Measurements from ENCODE around the gene JOSD2. TPM values are rescaled to one million over a fixed set of nuclear protein-coding genes. Genes with fewer than 3 reads are reported as not detected.

Gene JOSD2
- total RNA-seq, 2 donors from 2014 or later = 11.6 to 34.7 TPM

DNA sequence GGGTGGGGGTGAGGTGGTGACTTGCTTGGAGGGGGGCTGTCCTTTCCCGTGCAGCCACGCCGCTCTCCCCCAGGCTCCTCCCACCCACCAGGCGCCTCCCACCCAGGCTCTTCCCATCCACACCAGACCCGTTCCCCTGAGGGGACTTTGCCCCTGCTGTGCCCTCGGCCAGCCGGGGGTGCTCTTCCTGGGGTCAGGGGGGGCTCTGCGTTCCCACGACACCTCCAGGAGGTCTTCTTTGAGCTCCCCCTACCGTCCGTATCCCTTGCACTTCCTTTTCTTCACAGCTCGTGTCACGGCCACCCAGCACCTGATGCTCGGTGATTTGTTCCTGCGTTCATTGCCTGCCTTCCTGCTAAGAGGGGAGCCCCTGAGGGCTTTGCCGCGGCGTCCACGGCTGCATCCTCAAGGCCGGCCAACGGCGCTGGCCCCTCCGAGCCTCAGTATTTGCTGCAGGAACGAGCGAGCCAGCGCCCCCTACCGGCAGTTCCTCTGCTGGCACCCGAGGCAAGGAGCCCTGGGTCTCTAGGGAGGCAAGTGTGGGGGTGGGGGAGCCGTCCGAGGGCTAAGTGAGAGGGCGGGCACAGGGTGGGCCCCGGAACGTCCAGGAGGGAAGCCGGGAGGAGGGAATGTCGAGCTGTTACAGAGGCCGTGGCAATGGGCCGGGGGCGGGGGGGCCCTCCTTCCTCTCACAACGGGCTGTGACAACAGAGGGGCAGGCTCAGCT is 45.5 kb upstream of the JOSD2 start:
- Histone ChIP-seq H3K9me3 (no peaks in the 10 kb centered on the region), H3K27ac (no peak overlapping the region), H3K4me3 (peak overlapping the region; percentile 75), H3K36me3 (no peaks in the 10 kb centered on the region), H3K27me3 (replicated peaks; ENCODE audit: insufficient read depth) (no peaks in the 10 kb centered on the region), H3K4me1 (ENCODE audit: control insufficient read depth in 1 of 2, low read depth in 2 of 2) (peaks cover 2 to 7% of the 10 kb centered on the region in 2 donors)
- TF ChIP-seq, protein P1, sequence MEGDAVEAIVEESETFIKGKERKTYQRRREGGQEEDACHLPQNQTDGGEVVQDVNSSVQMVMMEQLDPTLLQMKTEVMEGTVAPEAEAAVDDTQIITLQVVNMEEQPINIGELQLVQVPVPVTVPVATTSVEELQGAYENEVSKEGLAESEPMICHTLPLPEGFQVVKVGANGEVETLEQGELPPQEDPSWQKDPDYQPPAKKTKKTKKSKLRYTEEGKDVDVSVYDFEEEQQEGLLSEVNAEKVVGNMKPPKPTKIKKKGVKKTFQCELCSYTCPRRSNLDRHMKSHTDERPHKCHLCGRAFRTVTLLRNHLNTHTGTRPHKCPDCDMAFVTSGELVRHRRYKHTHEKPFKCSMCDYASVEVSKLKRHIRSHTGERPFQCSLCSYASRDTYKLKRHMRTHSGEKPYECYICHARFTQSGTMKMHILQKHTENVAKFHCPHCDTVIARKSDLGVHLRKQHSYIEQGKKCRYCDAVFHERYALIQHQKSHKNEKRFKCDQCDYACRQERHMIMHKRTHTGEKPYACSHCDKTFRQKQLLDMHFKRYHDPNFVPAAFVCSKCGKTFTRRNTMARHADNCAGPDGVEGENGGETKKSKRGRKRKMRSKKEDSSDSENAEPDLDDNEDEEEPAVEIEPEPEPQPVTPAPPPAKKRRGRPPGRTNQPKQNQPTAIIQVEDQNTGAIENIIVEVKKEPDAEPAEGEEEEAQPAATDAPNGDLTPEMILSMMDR (IDR thresholded peaks at IDR 0.05) = peak; percentile 64
- ATAC-seq (ENCODE audit: insufficient number of reproducible peaks, low FRiP score, low read depth) (no peak), DNase-seq (ENCODE audit: low spot score) (no peak)

DNA sequence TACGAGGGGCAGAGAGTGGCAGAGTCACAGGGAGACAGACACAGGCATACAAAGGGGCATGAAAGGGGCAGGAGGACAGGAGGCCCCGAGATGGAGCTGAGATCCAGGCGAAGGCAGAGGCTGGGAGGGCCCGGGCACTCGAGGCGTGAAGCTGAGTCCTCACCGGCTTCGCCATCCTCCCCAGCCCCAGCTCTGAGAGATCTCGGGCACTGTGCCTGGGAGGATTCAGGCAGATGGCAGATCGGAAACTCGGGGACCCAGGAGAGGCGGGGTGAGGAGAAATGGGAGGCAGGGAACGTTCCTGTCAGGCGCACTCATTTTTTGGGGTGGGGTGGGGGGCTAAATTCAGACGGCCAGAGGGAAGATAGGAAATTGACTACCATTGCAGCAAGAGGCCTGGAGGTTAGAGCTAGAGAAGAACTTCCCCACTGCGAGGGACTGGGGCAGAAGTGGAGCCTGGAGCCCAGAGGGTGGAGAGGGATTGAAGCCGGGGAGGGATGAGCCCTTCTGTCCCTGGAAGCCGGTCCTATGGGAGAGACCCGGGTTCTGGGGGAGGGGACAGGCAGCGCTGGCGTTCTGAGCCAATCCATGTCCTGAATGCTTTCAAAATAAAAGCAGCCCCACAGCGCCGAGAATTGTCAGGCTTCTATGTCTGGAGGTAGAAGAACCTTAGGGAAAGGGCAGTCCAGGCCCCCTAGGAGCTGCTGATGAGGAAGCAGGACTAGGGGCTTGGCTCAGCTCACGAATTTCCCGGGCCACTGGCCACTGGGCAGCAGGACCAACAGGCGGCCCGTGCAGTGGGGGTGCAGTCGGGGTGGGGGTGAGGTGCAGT is 44.7 kb upstream of the JOSD2 start:
- TF ChIP-seq, protein P1 (IDR thresholded peaks at IDR 0.05) = no peak
- H3K4me1 ChIP-seq (ENCODE audit: control insufficient read depth in 1 of 2, low read depth in 2 of 2) = peaks cover 2 to 7% of the 10 kb centered on the region in 2 donors
- H3K27me3 ChIP-seq (replicated peaks; ENCODE audit: insufficient read depth) = no peaks in the 10 kb centered on the region
- H3K27ac ChIP-seq = no peak overlapping the region
- no peak for ATAC-seq (ENCODE audit: insufficient number of reproducible peaks, low FRiP score, low read depth)
- no peaks in the 10 kb centered on the region for H3K36me3 ChIP-seq
- no peak for DNase-seq (ENCODE audit: low spot score)
- H3K4me3 ChIP-seq = peak overlapping the region; percentile 75
- H3K9me3 ChIP-seq = no peaks in the 10 kb centered on the region

DNA sequence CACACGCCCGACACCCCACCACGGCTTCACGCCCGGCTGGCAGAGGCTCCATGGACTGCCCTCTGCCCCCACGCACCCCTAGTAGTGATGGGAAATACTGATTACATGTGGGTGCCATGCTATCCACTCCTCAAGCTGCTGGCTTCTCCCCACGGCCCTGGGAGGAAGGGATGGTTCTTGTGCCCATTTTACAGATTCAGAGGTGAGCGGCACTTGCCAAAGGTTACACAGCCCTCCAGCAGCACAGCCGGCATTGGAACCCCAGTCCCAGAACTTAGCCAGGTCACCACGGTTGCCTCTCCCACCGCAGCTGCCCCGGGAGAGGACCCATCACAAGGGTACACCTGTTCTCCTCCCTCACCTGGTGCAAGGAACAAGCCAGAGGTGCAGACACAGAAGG is 44.0 kb upstream of the JOSD2 start:
- Histone ChIP-seq H3K27me3 (replicated peaks; ENCODE audit: insufficient read depth) (no peaks in the 10 kb centered on the region), H3K36me3 (no peaks in the 10 kb centered on the region), H3K27ac (no peak overlapping the region), H3K4me1 (ENCODE audit: control insufficient read depth in 1 of 2, low read depth in 2 of 2) (peaks cover 2 to 7% of the 10 kb centered on the region in 2 donors), H3K9me3 (no peaks in the 10 kb centered on the region), H3K4me3 (no peak overlapping the region)
- DNase-seq (ENCODE audit: low spot score) = no peak
- TF ChIP-seq, protein P1 (IDR thresholded peaks at IDR 0.05) = no peak
- no peak for ATAC-seq (ENCODE audit: insufficient number of reproducible peaks, low FRiP score, low read depth)

DNA sequence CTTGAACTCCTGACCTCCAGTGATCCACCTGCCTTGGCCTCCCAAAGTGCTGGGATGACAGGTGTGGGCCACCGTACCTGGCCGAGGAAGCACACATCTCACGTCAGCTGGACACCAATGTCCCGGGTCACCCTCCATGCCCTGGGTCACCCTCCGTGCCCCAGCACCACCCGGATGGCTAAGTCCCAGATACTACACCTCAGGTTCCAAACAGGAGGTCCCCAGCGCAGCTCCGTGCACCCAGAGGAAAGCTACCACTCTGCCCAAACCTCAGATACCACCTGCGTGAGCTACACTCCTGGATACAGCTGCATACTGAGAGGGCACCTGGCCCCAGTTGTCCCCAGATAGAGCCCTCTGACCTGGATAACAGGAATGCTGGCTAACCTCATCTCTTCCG is 43.2 kb upstream of the JOSD2 start:
- ATAC-seq (ENCODE audit: insufficient number of reproducible peaks, low FRiP score, low read depth) (no peak), DNase-seq (ENCODE audit: low spot score) (no peak)
- H3K9me3 ChIP-seq = no peaks in the 10 kb centered on the region
- H3K4me1 ChIP-seq (ENCODE audit: control insufficient read depth in 1 of 2, low read depth in 2 of 2) = peaks cover 2 to 7% of the 10 kb centered on the region in 2 donors
- H3K27me3 ChIP-seq (replicated peaks; ENCODE audit: insufficient read depth) = no peaks in the 10 kb centered on the region
- H3K36me3 ChIP-seq = no peaks in the 10 kb centered on the region
- no peak overlapping the region for H3K27ac ChIP-seq
- H3K4me3 ChIP-seq = no peak overlapping the region
- TF ChIP-seq, protein P1 (IDR thresholded peaks at IDR 0.05) = no peak

DNA sequence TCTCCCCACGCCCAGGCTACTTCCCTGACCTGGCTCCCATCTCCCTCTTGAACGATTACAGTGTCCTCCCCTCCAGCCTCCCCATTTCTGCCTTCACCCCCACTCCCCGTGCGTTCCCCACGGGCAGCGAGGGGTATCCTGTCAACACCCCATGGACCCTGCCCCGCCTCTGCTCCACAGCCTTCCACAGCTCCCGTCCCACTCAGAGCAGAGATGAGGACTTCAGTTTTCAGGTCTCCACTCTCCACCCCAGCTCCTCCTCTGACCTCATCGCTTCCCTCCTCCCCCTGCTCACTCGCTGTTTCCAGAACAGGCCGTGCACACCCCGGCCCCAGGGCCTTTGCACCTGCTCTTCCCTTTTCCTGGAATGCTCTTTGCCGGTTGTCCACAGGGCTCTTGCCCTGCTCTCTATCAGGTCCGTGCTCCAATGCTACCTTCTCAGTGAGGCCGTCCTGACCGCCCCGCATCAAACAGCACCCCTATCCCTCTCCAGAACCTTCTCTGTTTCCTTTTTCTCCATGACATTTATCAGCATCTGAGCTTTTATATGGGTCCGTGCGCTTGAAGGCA is 42.2 kb upstream of the JOSD2 start:
- no peak overlapping the region for H3K27ac ChIP-seq
- DNase-seq (ENCODE audit: low spot score) (no peak), ATAC-seq (ENCODE audit: insufficient number of reproducible peaks, low FRiP score, low read depth) (no peak)
- no peaks in the 10 kb centered on the region for H3K9me3 ChIP-seq
- H3K4me3 ChIP-seq = no peak overlapping the region
- TF ChIP-seq, protein P1 (IDR thresholded peaks at IDR 0.05) = no peak
- H3K36me3 ChIP-seq = no peaks in the 10 kb centered on the region
- no peaks in the 10 kb centered on the region for H3K27me3 ChIP-seq (replicated peaks; ENCODE audit: insufficient read depth)
- H3K4me1 ChIP-seq (ENCODE audit: control insufficient read depth in 1 of 2, low read depth in 2 of 2) = peaks cover 2 to 7% of the 10 kb centered on the region in 2 donors

All from thoracic aorta (tissue), 2 donors.